HG03064 (cell line): ENCODE measurements around the gene ZP2.
"Not testable (repeated sequence)": the region's sequence is repeated elsewhere in the genome, so short reads cannot be mapped to it uniquely, and the experiment has no call there.

Source experiments
- ATAC-seq: cut with Tn5 transposase; IDR thresholded peaks from one replicate; pipeline ENCODE4 v1.9.1; 2021; ENCODE audit warnings: low read depth; ENCODE audit not compliant: unreplicated experiment

ZP2 gene

GRCh38 chr16:21211486-21211885 lies at the start of gene ZP2:
Gene ZP2 (minus strand): TSS chr16:21211574. CDS start chr16:21211547, 27 bp downstream.
- ATAC-seq, result no peak

- no peak for ATAC-seq
Measured at GRCh38 chr16:21257284-21257683, 45.9 kb upstream of the ZP2 start.

GRCh38 chr16:21256636-21257035 lies 45.3 kb upstream of the ZP2 start:
- no peak for ATAC-seq

GRCh38 chr16:21253470-21253869 lies 42.1 kb upstream of the ZP2 start:
- ATAC-seq, result no peak

- no peak for ATAC-seq
Measured at GRCh38 chr16:21250072-21250923, 38.9 kb upstream of the ZP2 start.

- not testable (repeated sequence) for ATAC-seq
Measured at GRCh38 chr16:21248179-21248578, 36.8 kb upstream of the ZP2 start.

GRCh38 chr16:21244518-21245215 lies 33.3 kb upstream of the ZP2 start:
- ATAC-seq, result no peak

- no peak for ATAC-seq
Measured at GRCh38 chr16:21242756-21243155, 31.4 kb upstream of the ZP2 start.

GRCh38 chr16:21239646-21240045 lies 28.3 kb upstream of the ZP2 start:
- no peak for ATAC-seq

- no peak for ATAC-seq
Measured at GRCh38 chr16:21236831-21237230, 25.5 kb upstream of the ZP2 start.

GRCh38 chr16:21235199-21235585 lies 23.8 kb upstream of the ZP2 start:
- no peak for ATAC-seq

- no peak for ATAC-seq
Measured at GRCh38 chr16:21233521-21234150, 22.3 kb upstream of the ZP2 start, which contains the start of gene ANKS4B. Gene ANKS4B (plus strand): TSS chr16:21233699. CDS start chr16:21233738, 39 bp downstream.

- ATAC-seq, result no peak
Measured at GRCh38 chr16:21233045-21233520, 21.7 kb upstream of the ZP2 start.

- ATAC-seq, result no peak
Measured at GRCh38 chr16:21228361-21228872, 17.0 kb upstream of the ZP2 start.

- no peak for ATAC-seq
Measured at GRCh38 chr16:21227866-21228265, 16.5 kb upstream of the ZP2 start.

- ATAC-seq, result no peak
Measured at GRCh38 chr16:21226749-21227148, 15.4 kb upstream of the ZP2 start.

- no peak for ATAC-seq
Measured at GRCh38 chr16:21224800-21225199, 13.4 kb upstream of the ZP2 start.

- no peak for ATAC-seq
Measured at GRCh38 chr16:21223787-21224186, 12.4 kb upstream of the ZP2 start.

GRCh38 chr16:21222495-21223337 lies 11.3 kb upstream of the ZP2 start:
- ATAC-seq, result no peak

- no peak for ATAC-seq
Measured at GRCh38 chr16:21219551-21219950, 8.2 kb upstream of the ZP2 start.
